CD14-positive monocyte (primary cell): ENCODE data around the gene ABHD4. TPM values are rescaled to one million over a fixed set of nuclear protein-coding genes. Genes with fewer than 3 reads are reported as not detected.
"Not testable (repeated sequence)": the region's sequence is repeated elsewhere in the genome, so short reads cannot be mapped to it uniquely, and the experiment has no call there.

ENCODE experiments used
- DNase-seq, 3 donors: peaks; one replicate each; pipeline ENCODE4 v3.0.0-alpha.2; 2011 to 2022
- H2AFZ ChIP-seq: 2 replicates; pipeline ENCODE4 v1.6.0; 2012; ENCODE audit warnings: mild to moderate bottlenecking, low read depth, low read length, inconsistent platforms; ENCODE audit not compliant: insufficient read depth, poor library complexity, severe bottlenecking
- H3K27ac ChIP-seq, 2 donors: 1 replicate in 1 of 2; 2 replicates in 1 of 2; pipeline ENCODE4 v1.5.1; 2012 to 2013; ENCODE audit warnings: low read length in 2 of 2, control low read depth in 1 of 2, inconsistent platforms in 1 of 2, low read depth in 1 of 2, mild to moderate bottlenecking in 1 of 2
- H3K27me3 ChIP-seq, 2 donors: one replicate each; pipeline versions ENCODE4 v1.6.0 to v1.6.1; 2011 to 2013; ENCODE audit warnings: low read length in 2 of 2; ENCODE audit not compliant: control insufficient read depth in 2 of 2, insufficient read depth in 2 of 2
- H3K36me3 ChIP-seq, 2 donors: replicated peaks in 1 of 2; 1 replicate in 1 of 2; 2 replicates in 1 of 2; pipeline versions ENCODE4 v1.5.1 to v1.6.1; 2012 to 2013; ENCODE audit warnings: low read length in 2 of 2, control low read depth in 1 of 2, inconsistent platforms in 1 of 2, mild to moderate bottlenecking in 1 of 2; ENCODE audit not compliant: insufficient read depth in 2 of 2, control insufficient read depth in 1 of 2
- H3K4me1 ChIP-seq, 2 donors: 1 replicate in 1 of 2; 2 replicates in 1 of 2; pipeline versions ENCODE4 v1.5.1 to v1.6.1; 2012 to 2013; ENCODE audit warnings: low read length in 2 of 2, control low read depth in 1 of 2, inconsistent platforms in 1 of 2, mild to moderate bottlenecking in 1 of 2, moderate library complexity in 1 of 2; ENCODE audit not compliant: insufficient read depth in 2 of 2, control insufficient read depth in 1 of 2
- H3K4me2 ChIP-seq: replicated peaks from 2 replicates; pipeline ENCODE3; 2012; ENCODE audit warnings: low read length, moderate library complexity, mild to moderate bottlenecking; ENCODE audit not compliant: poor library complexity, severe bottlenecking; ENCODE audit errors: extremely low read depth
- H3K4me3 ChIP-seq, 3 experiments: fragments of 200-600 bp in 1 of 3; sonication (generic) in 1 of 3; replicated peaks in 1 of 3; 1 replicate in 2 of 3; 2 replicates in 1 of 3; pipeline ENCODE4 v1.5.1; 2011 to 2013; ENCODE audit warnings: low read length in 3 of 3, mild to moderate bottlenecking in 3 of 3, control low read depth in 2 of 3, low read depth in 2 of 3, inconsistent platforms in 1 of 3, moderate library complexity in 1 of 3
- H3K79me2 ChIP-seq: 2 replicates; pipeline ENCODE4 v1.6.0; 2012; ENCODE audit warnings: mild to moderate bottlenecking, control low read depth, inconsistent platforms, low read length, moderate library complexity; ENCODE audit not compliant: insufficient read depth
- H3K9ac ChIP-seq: 2 replicates; pipeline ENCODE4 v1.6.0; 2017; ENCODE audit warnings: low read length, mild to moderate bottlenecking; ENCODE audit not compliant: insufficient read depth, poor library complexity, severe bottlenecking
- H3K9me3 ChIP-seq, 2 donors: replicated peaks in 1 of 2; 1 replicate in 1 of 2; 2 replicates in 1 of 2; pipeline versions ENCODE4 v1.5.1 to v1.6.1; 2012 to 2013; ENCODE audit warnings: low read length in 2 of 2, control low read depth in 1 of 2; ENCODE audit not compliant: control insufficient read depth in 1 of 2, insufficient read depth in 1 of 2
- H4K20me1 ChIP-seq: 2 replicates; pipeline ENCODE4 v1.6.0; 2012; ENCODE audit warnings: mild to moderate bottlenecking, low read length, control low read depth, moderate library complexity; ENCODE audit not compliant: insufficient read depth
- H3K27ac Mint-ChIP-seq, 7 donors: one replicate each; pipeline ENCODE4 v1.8.0; 2020; ENCODE audit warnings: mild to moderate bottlenecking in 7 of 7, mixed read lengths in 7 of 7, moderate library complexity in 6 of 7, inconsistent platforms in 2 of 7
- H3K27me3 Mint-ChIP-seq, 3 donors: one replicate each; pipeline ENCODE4 v1.8.0; 2021 to 2022; ENCODE audit warnings: low read depth in 3 of 3, mild to moderate bottlenecking in 3 of 3, mixed read lengths in 3 of 3, moderate library complexity in 3 of 3, inconsistent platforms in 1 of 3
- H3K36me3 Mint-ChIP-seq, 2 donors: one replicate each; pipeline ENCODE4 v1.8.0; 2020; ENCODE audit warnings: mixed read lengths in 2 of 2, inconsistent platforms in 1 of 2, mild to moderate bottlenecking in 1 of 2
- H3K4me1 Mint-ChIP-seq: one replicate; pipeline ENCODE4 v1.8.0; 2020; ENCODE audit warnings: mild to moderate bottlenecking, mixed read lengths
- H3K4me3 Mint-ChIP-seq, 2 donors: one replicate each; pipeline ENCODE4 v1.8.0; 2020; ENCODE audit warnings: mild to moderate bottlenecking in 2 of 2, mixed read lengths in 2 of 2, moderate library complexity in 1 of 2
- H3K9me3 Mint-ChIP-seq, 7 donors: one replicate each; pipeline ENCODE4 v1.8.0; 2020 to 2022; ENCODE audit warnings: mixed read lengths in 7 of 7, mild to moderate bottlenecking in 6 of 7, moderate library complexity in 6 of 7, inconsistent platforms in 2 of 7
- whole genome bisulfite sequencing: methylation state at CpG from one replicate; pipeline ENCODE4 v1.1.5; 2013; ENCODE audit warnings: missing lambda C conversion rate; ENCODE audit not compliant: insufficient coverage; 5-methylcytosine and 5-hydroxymethylcytosine counted together
- intact Hi-C, 2 donors: fragments of 100-400 bp; cut with micrococcal nuclease; formaldehyde crosslinking; loops; one replicate each; pipeline versions ENCODE4 v1.15.0 to v1.15.1; 2023
- polyA plus RNA-seq, 3 donors: library from polyadenylated mRNA; depleted of rRNA in 1 of 3; unstranded in 2 of 3; stranded (reverse) in 1 of 3; fragments of 300-500 nt in 2 of 3; fragments of >200 nt in 1 of 3; fragmentation: Illumina TruSeq in 2 of 3; gene quantifications; 1 replicate in 2 of 3; 2 replicates in 1 of 3; pipeline ENCODE4 v1.2.3, GENCODE V29; 2012 to 2021
- TF ChIP-seq, protein P1 (sequence below): fragments of 200-600 bp; IDR thresholded peaks from one replicate; pipeline ENCODE4 v1.8.0; 2022; ENCODE audit warnings: antibody characterized with exemption, mild to moderate bottlenecking

The ABHD4 gene
- polyA plus RNA-seq, 3 donors, result 9.4 to 13.4 (median 12.5) TPM

DNA sequence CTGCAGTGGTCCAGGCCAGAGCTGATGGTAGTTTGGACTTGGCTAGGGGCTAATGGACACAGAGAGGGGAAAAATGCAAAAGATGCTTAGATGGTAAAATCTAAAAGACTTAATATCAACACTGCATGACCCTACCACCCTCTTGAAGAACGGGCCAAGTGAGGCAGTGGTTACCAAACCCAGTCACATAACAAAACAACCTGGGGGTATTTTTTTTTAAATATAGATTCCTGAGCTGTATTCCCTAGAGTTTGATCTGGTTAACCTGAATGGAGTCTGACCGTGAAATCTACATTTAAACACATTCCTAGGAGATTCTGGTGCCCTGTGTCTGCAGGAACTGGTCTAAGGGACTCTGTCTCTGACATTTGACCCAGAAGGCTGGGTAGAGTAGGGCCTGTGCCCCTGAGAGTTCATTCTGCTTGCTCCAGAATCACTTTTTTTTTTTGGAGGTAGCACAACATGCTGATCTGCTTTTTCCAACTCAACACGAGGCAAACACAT is 15.7 kb downstream of the ABHD4 start:
- peaks cover 0 to 3% (median 2%) of the 10 kb centered on the region in 7 donors for H3K9me3 Mint-ChIP-seq
- Histone ChIP-seq H3K4me2 (no peak overlapping the region), H3K9ac (no peak overlapping the region), H3K4me3 (no peak overlapping the region), H3K4me1 (no peaks in the 10 kb centered on the region), H3K27ac (no peak overlapping the region), H3K36me3 (peaks cover 17 to 27% of the 10 kb centered on the region in 2 donors), H4K20me1 (no peaks in the 10 kb centered on the region), H3K27me3 (no peaks in the 10 kb centered on the region), H3K9me3 (no peaks in the 10 kb centered on the region), H2AFZ (no peak overlapping the region), H3K79me2 (no peaks in the 10 kb centered on the region)
- TF ChIP-seq, protein P1, sequence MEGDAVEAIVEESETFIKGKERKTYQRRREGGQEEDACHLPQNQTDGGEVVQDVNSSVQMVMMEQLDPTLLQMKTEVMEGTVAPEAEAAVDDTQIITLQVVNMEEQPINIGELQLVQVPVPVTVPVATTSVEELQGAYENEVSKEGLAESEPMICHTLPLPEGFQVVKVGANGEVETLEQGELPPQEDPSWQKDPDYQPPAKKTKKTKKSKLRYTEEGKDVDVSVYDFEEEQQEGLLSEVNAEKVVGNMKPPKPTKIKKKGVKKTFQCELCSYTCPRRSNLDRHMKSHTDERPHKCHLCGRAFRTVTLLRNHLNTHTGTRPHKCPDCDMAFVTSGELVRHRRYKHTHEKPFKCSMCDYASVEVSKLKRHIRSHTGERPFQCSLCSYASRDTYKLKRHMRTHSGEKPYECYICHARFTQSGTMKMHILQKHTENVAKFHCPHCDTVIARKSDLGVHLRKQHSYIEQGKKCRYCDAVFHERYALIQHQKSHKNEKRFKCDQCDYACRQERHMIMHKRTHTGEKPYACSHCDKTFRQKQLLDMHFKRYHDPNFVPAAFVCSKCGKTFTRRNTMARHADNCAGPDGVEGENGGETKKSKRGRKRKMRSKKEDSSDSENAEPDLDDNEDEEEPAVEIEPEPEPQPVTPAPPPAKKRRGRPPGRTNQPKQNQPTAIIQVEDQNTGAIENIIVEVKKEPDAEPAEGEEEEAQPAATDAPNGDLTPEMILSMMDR, result no peak
- H3K27ac Mint-ChIP-seq, result no peak overlapping the region
- H3K4me1 Mint-ChIP-seq, result no peaks in the 10 kb centered on the region
- peaks cover 24 to 29% of the 10 kb centered on the region in 2 donors for H3K36me3 Mint-ChIP-seq
- no peak overlapping the region for H3K4me3 Mint-ChIP-seq
- peaks cover 3 to 9% (median 6%) of the 10 kb centered on the region in 3 donors for H3K27me3 Mint-ChIP-seq
- 100% methylated on average over 1 of the region's 3 CpGs for WGBS
- no peak for DNase-seq
- intact Hi-C loops, result no loop called here

GRCh38 chr14:22614240-22614799 is 16.2 kb downstream of the ABHD4 start:
- Histone ChIP-seq H2AFZ (no peak overlapping the region), H3K9me3 (no peaks in the 10 kb centered on the region), H3K27me3 (no peaks in the 10 kb centered on the region), H3K4me1 (no peaks in the 10 kb centered on the region), H4K20me1 (no peaks in the 10 kb centered on the region), H3K36me3 (peaks cover 17 to 26% of the 10 kb centered on the region in 2 donors), H3K4me3 (no peak overlapping the region), H3K27ac (no peak overlapping the region), H3K4me2 (no peak overlapping the region), H3K9ac (no peak overlapping the region), H3K79me2 (no peaks in the 10 kb centered on the region)
- Mint-ChIP-seq H3K36me3 (peaks cover 22 to 28% of the 10 kb centered on the region in 2 donors), H3K27me3 (peaks cover 3 to 9% (median 8%) of the 10 kb centered on the region in 3 donors), H3K27ac (no peak overlapping the region), H3K4me3 (no peak overlapping the region), H3K4me1 (no peaks in the 10 kb centered on the region), H3K9me3 (peaks cover 0 to 3% (median 2%) of the 10 kb centered on the region in 7 donors)
- intact Hi-C loops, result no loop called here
- DNase-seq, result no peak
- TF ChIP-seq, protein P1, result no peak
- WGBS, result 96% methylated on average over 3 of the region's 6 CpGs

DNA sequence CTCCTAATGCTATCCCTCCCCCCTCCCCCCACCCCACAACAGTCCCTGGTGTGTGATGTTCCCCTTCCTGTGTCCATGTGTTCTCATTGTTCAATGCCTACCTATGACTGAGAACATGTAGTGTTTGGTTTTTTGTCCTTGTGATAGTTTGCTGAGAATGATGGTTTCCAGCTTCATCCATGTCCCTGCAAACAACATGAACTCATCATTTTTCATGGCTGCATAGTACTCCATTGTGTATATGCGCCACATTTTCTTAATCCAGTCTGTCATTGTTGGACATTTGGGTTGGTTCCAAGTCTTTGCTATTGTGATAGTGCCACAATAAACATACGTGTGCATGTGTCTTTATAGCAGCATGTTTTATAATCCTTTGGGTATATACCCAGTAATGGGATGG is 17.7 kb downstream of the ABHD4 start:
- H3K79me2 ChIP-seq, H3K4me3 ChIP-seq, H3K4me1 ChIP-seq, H2AFZ ChIP-seq, H3K4me3 Mint-ChIP-seq, H4K20me1 ChIP-seq, DNase-seq, H3K27ac Mint-ChIP-seq, H3K4me1 Mint-ChIP-seq, H3K4me2 ChIP-seq, H3K27ac ChIP-seq, H3K9ac ChIP-seq, H3K27me3 ChIP-seq, intact Hi-C loops, H3K9me3 ChIP-seq, H3K9me3 Mint-ChIP-seq: not testable (repeated sequence)
- H3K36me3 ChIP-seq, result peaks cover 7 to 11% of the 10 kb centered on the region in 2 donors
- peaks cover 9 to 15% of the 10 kb centered on the region in 2 donors for H3K36me3 Mint-ChIP-seq
- peaks cover 5 to 15% (median 7%) of the 10 kb centered on the region in 3 donors for H3K27me3 Mint-ChIP-seq
- WGBS, result no CpG with 5 or more reads among the region's 2 CpGs
